H9 (cell line): Measurements from ENCODE around the gene CAMTA1. TPM values are rescaled to one million over a fixed set of nuclear protein-coding genes. Genes with fewer than 3 reads are reported as not detected.

Experiments used
- DNase-seq: peaks from one replicate; pipeline ENCODE4 v3.0.0-alpha.2; 2017
- H2AFZ ChIP-seq: one replicate; pipeline ENCODE4 v1.6.1; 2013; ENCODE audit warnings: mild to moderate bottlenecking, low read length, control low read depth, moderate library complexity
- H2AK5ac ChIP-seq: 2 replicates; pipeline ENCODE4 v1.6.1; 2013; ENCODE audit warnings: low read length, control low read depth, mixed read lengths; ENCODE audit not compliant: insufficient read length
- H2BK120ac ChIP-seq: one replicate; pipeline ENCODE4 v1.6.1; 2013; ENCODE audit warnings: low read depth, mild to moderate bottlenecking, low read length, control low read depth, inconsistent platforms; ENCODE audit not compliant: poor library complexity, severe bottlenecking
- H2BK12ac ChIP-seq: 2 replicates; pipeline ENCODE4 v1.6.1; 2013; ENCODE audit warnings: low read length, control low read depth, mixed read lengths, low read depth; ENCODE audit not compliant: insufficient read length
- H2BK15ac ChIP-seq: 2 replicates; pipeline ENCODE4 v1.6.1; 2013; ENCODE audit warnings: low read depth, low read length, control low read depth
- H2BK20ac ChIP-seq: one replicate; pipeline ENCODE4 v1.6.1; 2013; ENCODE audit warnings: low read depth, mild to moderate bottlenecking, low read length, control low read depth, inconsistent platforms; ENCODE audit not compliant: poor library complexity, severe bottlenecking
- H2BK5ac ChIP-seq: 2 replicates; pipeline ENCODE4 v1.6.1; 2013; ENCODE audit warnings: low read length, control low read depth, mixed read lengths; ENCODE audit not compliant: insufficient read length
- H3K14ac ChIP-seq: 2 replicates; pipeline ENCODE4 v1.6.1; 2013; ENCODE audit warnings: low read length, control low read depth; ENCODE audit not compliant: insufficient read depth
- H3K18ac ChIP-seq: 2 replicates; pipeline ENCODE4 v1.6.1; 2013; ENCODE audit warnings: low read depth, mild to moderate bottlenecking, mixed read lengths, low read length, control low read depth; ENCODE audit not compliant: insufficient read length
- H3K23ac ChIP-seq: 2 replicates; pipeline ENCODE4 v1.6.1; 2013; ENCODE audit warnings: low read length, control low read depth, mixed read lengths, low read depth; ENCODE audit not compliant: insufficient read length
- H3K23me2 ChIP-seq: 2 replicates; pipeline ENCODE4 v1.6.1; 2013; ENCODE audit warnings: low read depth, mild to moderate bottlenecking, mixed read lengths, low read length, control low read depth; ENCODE audit not compliant: insufficient read length, poor library complexity, severe bottlenecking
- H3K27ac ChIP-seq: 2 replicates; pipeline ENCODE4 v1.5.1; 2013; ENCODE audit warnings: low read length, control low read depth, mixed read lengths, low read depth; ENCODE audit not compliant: insufficient read length
- H3K27me3 ChIP-seq: 2 replicates; pipeline ENCODE4 v1.6.1; 2013; ENCODE audit warnings: low read length, control low read depth, inconsistent platforms; ENCODE audit not compliant: insufficient read depth
- H3K4ac ChIP-seq: 2 replicates; pipeline ENCODE4 v1.6.1; 2013; ENCODE audit warnings: low read depth, mild to moderate bottlenecking, control low read depth, inconsistent platforms, low read length, moderate library complexity
- H3K4me1 ChIP-seq: 2 replicates; pipeline ENCODE4 v1.6.1; 2013; ENCODE audit warnings: low read length, control low read depth, inconsistent platforms; ENCODE audit not compliant: insufficient read depth
- H3K4me2 ChIP-seq: 2 replicates; pipeline ENCODE4 v1.6.1; 2013; ENCODE audit warnings: low read length, control low read depth, mixed read lengths; ENCODE audit not compliant: insufficient read length, insufficient read depth
- H3K56ac ChIP-seq: 2 replicates; pipeline ENCODE4 v1.6.1; 2013; ENCODE audit warnings: low read depth, mild to moderate bottlenecking, mixed read lengths, low read length, control low read depth; ENCODE audit not compliant: insufficient read length
- H3K79me1 ChIP-seq: 2 replicates; pipeline ENCODE4 v1.6.1; 2013; ENCODE audit warnings: low read depth, mild to moderate bottlenecking, moderate library complexity, low read length, control low read depth, inconsistent platforms; ENCODE audit not compliant: insufficient read depth, poor library complexity, severe bottlenecking
- H3K79me2 ChIP-seq: 2 replicates; pipeline ENCODE4 v1.6.1; 2013; ENCODE audit warnings: low read length, control low read depth, inconsistent platforms; ENCODE audit not compliant: insufficient read depth
- H3K9ac ChIP-seq: 2 replicates; pipeline ENCODE4 v1.6.1; 2013; ENCODE audit warnings: low read length, control low read depth, mixed read lengths; ENCODE audit not compliant: insufficient read length; ENCODE audit errors: extremely low read depth
- H3K9me3 ChIP-seq: one replicate; pipeline ENCODE4 v1.6.1; 2013; ENCODE audit warnings: low read depth, low read length, inconsistent platforms; ENCODE audit not compliant: control insufficient read depth
- H3T11ph ChIP-seq: one replicate; pipeline ENCODE4 v1.6.1; 2013; ENCODE audit warnings: mild to moderate bottlenecking, low read length, control low read depth, inconsistent platforms
- H4K20me1 ChIP-seq: one replicate; pipeline ENCODE4 v1.6.1; 2013; ENCODE audit not compliant: control insufficient read depth, insufficient read length, insufficient read depth
- H4K5ac ChIP-seq: 2 replicates; pipeline ENCODE4 v1.6.1; 2013; ENCODE audit warnings: low read depth, mild to moderate bottlenecking, mixed read lengths, low read length, control low read depth; ENCODE audit not compliant: insufficient read length
- H4K8ac ChIP-seq: replicated peaks from 2 replicates; pipeline ENCODE4 v1.6.1; 2013; ENCODE audit warnings: low read length, control low read depth, mixed read lengths, low read depth; ENCODE audit not compliant: insufficient read length
- H4K91ac ChIP-seq: 2 replicates; pipeline ENCODE4 v1.6.1; 2013; ENCODE audit warnings: low read depth, mild to moderate bottlenecking, moderate library complexity, mixed read lengths, low read length, control low read depth; ENCODE audit not compliant: insufficient read length
- H3K27ac Mint-ChIP-seq, 3 experiments: 2 replicates in 2 of 3; 3 replicates in 1 of 3; pipeline ENCODE4 v1.8.0; 2020 to 2021; ENCODE audit warnings: mixed read lengths in 3 of 3, mild to moderate bottlenecking in 1 of 3, moderate library complexity in 1 of 3
- H3K27me3 Mint-ChIP-seq: 2 replicates; pipeline ENCODE4 v1.8.0; 2021; ENCODE audit warnings: low read depth, mild to moderate bottlenecking, moderate library complexity, mixed read lengths
- H3K36me3 Mint-ChIP-seq, 3 experiments: 2 replicates in 2 of 3; 3 replicates in 1 of 3; pipeline ENCODE4 v1.8.0; 2020 to 2021; ENCODE audit warnings: low read depth in 3 of 3, mixed read lengths in 3 of 3; ENCODE audit not compliant: insufficient read depth in 1 of 3
- H3K4me1 Mint-ChIP-seq, 2 experiments: 2 replicates each; pipeline ENCODE4 v1.8.0; 2020; ENCODE audit warnings: mixed read lengths in 2 of 2
- H3K4me3 Mint-ChIP-seq, 2 experiments: 2 replicates in 1 of 2; 3 replicates in 1 of 2; pipeline ENCODE4 v1.8.0; 2020 to 2021; ENCODE audit warnings: mild to moderate bottlenecking in 2 of 2, mixed read lengths in 2 of 2, moderate library complexity in 1 of 2
- H3K9me3 Mint-ChIP-seq, 2 experiments: 2 replicates in 1 of 2; 3 replicates in 1 of 2; pipeline ENCODE4 v1.8.0; 2020; ENCODE audit warnings: mild to moderate bottlenecking in 2 of 2, mixed read lengths in 2 of 2, moderate library complexity in 1 of 2
- CTCF ChIP-seq: fragments of 200-600 bp; sonication (generic); conservative IDR thresholded peaks from 3 replicates; pipeline ENCODE4 v1.8.0; 2021; ENCODE audit warnings: antibody characterized with exemption, mild to moderate bottlenecking
- WGBS: extraction: QIAGEN DNeasy Blood & Tissue Kit; methylation state at CpG from one replicate; pipeline ENCODE4 v1.1.7; 2013; ENCODE audit warnings: missing lambda C conversion rate, low lambda C conversion rate, mixed read lengths; ENCODE audit not compliant: insufficient read length; ENCODE audit errors: extremely low coverage; 5-methylcytosine and 5-hydroxymethylcytosine counted together
- total RNA-seq: library from RNA; stranded (reverse); gene quantifications from 2 replicates; pipeline ENCODE4 v1.2.1, GENCODE V29; 2021

The CAMTA1 gene
- total RNA-seq, 1 experiment from 2014 or later, result 115 TPM

GRCh38 chr1:7690076-7690475 is 904.8 kb downstream of the CAMTA1 start:
- Histone ChIP-seq H3K4ac (no peak overlapping the region), H3K79me1 (no peaks in the 10 kb centered on the region), H3K27ac (no peak overlapping the region), H3K9ac (no peak overlapping the region), H3K18ac (no peak overlapping the region), H4K5ac (no peak overlapping the region), H3K4me1 (no peaks in the 10 kb centered on the region), H3K23ac (no peak overlapping the region), H4K8ac (no peak overlapping the region), H3K4me2 (no peak overlapping the region), H2BK5ac (no peak overlapping the region), H2BK120ac (no peak overlapping the region), H2AFZ (no peak overlapping the region), H3K23me2 (no peaks in the 10 kb centered on the region), H3K79me2 (no peaks in the 10 kb centered on the region), H2BK15ac (no peak overlapping the region), H4K91ac (no peak overlapping the region), H3K27me3 (no peaks in the 10 kb centered on the region), H2BK20ac (no peak overlapping the region), H3K9me3 (peaks cover 11% of the 10 kb centered on the region), H3K14ac (no peak overlapping the region), H4K20me1 (no peaks in the 10 kb centered on the region), H3T11ph (no peak overlapping the region), H2BK12ac (no peak overlapping the region), H3K56ac (no peak overlapping the region), H2AK5ac (no peak overlapping the region)
- Mint-ChIP-seq H3K4me3 (no peak overlapping the region), H3K27me3 (peaks cover 43% of the 10 kb centered on the region), H3K36me3 (peaks cover 12 to 19% (median 12%) of the 10 kb centered on the region in 3 experiments), H3K4me1 (peaks cover 16% of the 10 kb centered on the region in 2 experiments), H3K9me3 (peaks cover 25% of the 10 kb centered on the region in 2 experiments), H3K27ac (no peak overlapping the region)
- TF ChIP-seq CTCF, result no peak
- WGBS, result no CpG with 5 or more reads among the region's 10 CpGs
- no peak for DNase-seq
